GM23248 (cell line): ENCODE results near the gene MLXIPL. TPM values are rescaled to one million over a fixed set of nuclear protein-coding genes. Genes with fewer than 3 reads are reported as not detected.
"Not testable (repeated sequence)": the region's sequence is repeated elsewhere in the genome, so short reads cannot be mapped to it uniquely, and the experiment has no call there.

Source experiments
- DNase-seq: peaks from one replicate; pipeline ENCODE4 v3.0.0-alpha.2; 2015
- H2AFZ ChIP-seq: fragments of 200-600 bp; sonication (generic); 2 replicates; pipeline ENCODE4 v1.6.1; 2016; ENCODE audit warnings: antibody characterized with exemption
- H3F3A ChIP-seq: fragments of 200-600 bp; sonication (generic); 2 replicates; pipeline ENCODE4 v1.6.1; 2016; ENCODE audit warnings: mild to moderate bottlenecking, antibody characterized with exemption, mixed run types; ENCODE audit not compliant: insufficient read depth
- H3K27ac ChIP-seq: fragments of 200-600 bp; sonication (generic); 2 replicates; pipeline ENCODE4 v1.5.1; 2016; ENCODE audit warnings: mild to moderate bottlenecking
- H3K27me3 ChIP-seq: fragments of 200-600 bp; sonication (generic); replicated peaks from 2 replicates; pipeline ENCODE4 v1.6.1; 2016; ENCODE audit warnings: mild to moderate bottlenecking; ENCODE audit not compliant: insufficient read depth
- H3K36me3 ChIP-seq: fragments of 200-600 bp; sonication (generic); 2 replicates; pipeline ENCODE4 v1.6.1; 2016; ENCODE audit warnings: low read depth, mild to moderate bottlenecking
- H3K4me1 ChIP-seq: fragments of 200-600 bp; sonication (generic); 2 replicates; pipeline ENCODE4 v1.6.1; 2016; ENCODE audit warnings: mild to moderate bottlenecking; ENCODE audit not compliant: insufficient read depth
- H3K4me2 ChIP-seq: fragments of 200-600 bp; sonication (generic); one replicate; pipeline ENCODE4 v1.6.1; 2016; ENCODE audit warnings: mild to moderate bottlenecking; ENCODE audit not compliant: unreplicated experiment
- H3K4me3 ChIP-seq: fragments of 200-600 bp; sonication (generic); 2 replicates; pipeline ENCODE4 v1.5.1; 2016; ENCODE audit warnings: mild to moderate bottlenecking
- H3K79me2 ChIP-seq: fragments of 200-600 bp; sonication (generic); 2 replicates; pipeline ENCODE4 v1.6.1; 2016; ENCODE audit warnings: mild to moderate bottlenecking; ENCODE audit not compliant: insufficient read depth
- H3K9ac ChIP-seq: fragments of 200-600 bp; sonication (generic); 2 replicates; pipeline ENCODE4 v1.6.1; 2016; ENCODE audit warnings: mild to moderate bottlenecking
- H3K9me2 ChIP-seq: fragments of 200-600 bp; sonication (generic); 2 replicates; pipeline ENCODE4 v1.6.1; 2016; ENCODE audit warnings: mixed run types, mild to moderate bottlenecking, moderate library complexity; ENCODE audit not compliant: insufficient read depth
- H3K9me3 ChIP-seq: fragments of 200-600 bp; sonication (generic); one replicate; pipeline ENCODE4 v1.6.1; 2017; ENCODE audit warnings: low read depth
- H4K20me1 ChIP-seq: fragments of 200-600 bp; sonication (generic); 2 replicates; pipeline ENCODE4 v1.6.0; 2016; ENCODE audit not compliant: insufficient read depth
- EZH2 ChIP-seq: fragments of 200-600 bp; sonication (generic); IDR thresholded peaks from 2 replicates; pipeline ENCODE4 v1.6.1; 2018; ENCODE audit warnings: antibody characterized with exemption, mild to moderate bottlenecking; ENCODE audit not compliant: insufficient read depth, poor library complexity, severe bottlenecking
- EZH2phosphoT487 ChIP-seq: fragments of 200-600 bp; sonication (generic); IDR thresholded peaks from 2 replicates; pipeline ENCODE4 v1.6.1; 2018; ENCODE audit warnings: antibody characterized with exemption, moderate library complexity, mild to moderate bottlenecking, low read depth; ENCODE audit not compliant: insufficient read depth
- WGBS, 2 experiments: methylation state at CpG; one replicate each; pipeline ENCODE4 v1.1.6; 2015 to 2017; ENCODE audit warnings: low lambda C conversion rate in 2 of 2, low coverage in 1 of 2; ENCODE audit errors: missing lambda C conversion rate in 2 of 2; 5-methylcytosine and 5-hydroxymethylcytosine counted together
- in situ Hi-C: fragments of 300-500 bp; cut with MboI; formaldehyde crosslinking; loops from 2 replicates; pipeline ENCODE4 v1.15.0; 2020
- polyA plus RNA-seq: library from polyadenylated mRNA; unstranded; fragments of >200 nt; fragmentation: Nextera tagmentation; extraction: Ambion mirVana; gene quantifications from 2 replicates; pipeline ENCODE4 v1.2.1, GENCODE V29; 2016
- total RNA-seq: library from RNA; depleted of rRNA; stranded (reverse); fragments of >200 nt; shearing (Covaris generic); gene quantifications from 2 replicates; pipeline ENCODE4 v1.2.3, GENCODE V29; 2014

Gene MLXIPL
- total and polyA plus RNA-seq, 2 experiments from 2014 or later = not detected

DNA sequence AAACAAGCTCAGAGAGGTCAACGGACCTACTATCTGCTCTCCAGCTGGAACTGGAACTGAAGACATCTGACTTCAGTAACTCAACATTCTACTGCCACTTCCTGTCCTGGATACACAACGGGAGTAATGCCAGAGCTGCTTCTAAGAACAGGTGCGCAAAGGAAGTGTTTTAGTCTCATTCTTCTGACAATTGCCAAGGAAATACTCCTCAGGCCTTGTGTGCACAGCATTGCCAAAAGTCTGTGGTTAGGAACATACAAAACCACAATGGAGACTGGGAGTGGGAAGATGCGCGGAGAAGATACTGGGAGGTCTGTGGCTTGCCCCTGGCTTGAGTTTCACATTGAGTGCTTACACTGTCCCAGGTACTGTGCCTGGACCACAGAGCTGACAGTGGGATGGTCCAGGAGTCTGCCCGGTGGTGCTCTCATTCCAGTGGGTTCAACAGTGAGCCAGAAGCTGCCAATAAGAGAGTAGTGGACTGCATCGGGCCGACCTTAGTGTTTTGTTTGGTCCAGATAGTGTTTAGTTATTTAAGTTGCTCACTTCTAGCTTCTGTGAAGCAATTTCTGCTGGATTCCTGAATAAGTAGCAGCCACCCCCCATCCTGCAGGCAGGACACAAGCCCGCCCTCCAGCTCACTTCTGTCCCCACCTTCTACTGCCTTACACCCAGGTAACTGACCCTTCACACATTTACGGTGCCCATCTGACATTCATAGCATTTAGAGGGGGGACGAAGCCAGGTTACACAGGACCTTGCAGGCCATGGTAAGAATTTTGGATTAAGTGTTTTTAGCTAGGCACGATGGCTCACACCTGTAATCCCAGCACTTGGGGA lies 56.3 kb downstream of the MLXIPL start:
- Histone ChIP-seq H3K9me3 (no peaks in the 10 kb centered on the region), H3K4me2 (no peak overlapping the region), H3K27ac (no peak overlapping the region), H3K4me3 (no peak overlapping the region), H3K79me2 (peaks cover 12% of the 10 kb centered on the region), H3K4me1 (no peaks in the 10 kb centered on the region), H4K20me1 (no peaks in the 10 kb centered on the region; the same call in 1 of the 2 replicates), H3K27me3 (no peaks in the 10 kb centered on the region), H3K36me3 (peaks cover 42% of the 10 kb centered on the region), H3K9ac (no peak overlapping the region), H2AFZ (no peak overlapping the region), H3F3A (peaks cover 41% of the 10 kb centered on the region), H3K9me2 (no peaks in the 10 kb centered on the region)
- in situ Hi-C loops = no loop called here
- WGBS, 2 experiments = 64 to 65% methylated on average over 12 of the region's 12 CpGs
- DNase-seq = no peak
- TF ChIP-seq EZH2 (no peak), EZH2phosphoT487 (no peak)

DNA sequence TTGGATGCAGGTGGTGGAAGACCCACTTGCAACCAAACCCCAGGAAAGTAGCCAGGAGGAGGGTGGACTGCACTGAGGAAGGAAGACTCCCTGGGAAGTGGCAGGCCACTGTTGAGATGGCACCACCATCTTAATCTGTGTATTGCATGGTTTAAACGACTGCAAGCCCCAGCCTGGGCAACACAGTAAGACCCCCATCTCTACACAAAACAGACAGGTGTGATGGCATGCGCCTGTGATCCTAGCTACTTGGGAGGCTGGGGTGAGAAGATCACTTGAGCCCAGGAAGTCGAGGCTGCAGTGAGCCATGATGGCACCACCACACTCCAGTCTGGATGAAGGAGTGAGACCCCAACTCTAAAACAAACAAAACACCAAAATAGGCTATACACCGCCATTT lies 57.2 kb downstream of the MLXIPL start:
- no peak for DNase-seq
- in situ Hi-C loops = no loop called here
- Histone ChIP-seq H3K9me2 (no peaks in the 10 kb centered on the region), H3K4me3 (no peak overlapping the region), H2AFZ (no peak overlapping the region), H3K4me1 (no peaks in the 10 kb centered on the region), H3K36me3 (peaks cover 33% of the 10 kb centered on the region), H3K79me2 (peaks cover 4% of the 10 kb centered on the region; the same call in 1 of the 2 replicates), H3K27ac (no peak overlapping the region), H4K20me1 (no peaks in the 10 kb centered on the region), H3K9me3 (no peaks in the 10 kb centered on the region), H3F3A (peaks cover 41% of the 10 kb centered on the region), H3K27me3 (no peaks in the 10 kb centered on the region), H3K9ac (no peak overlapping the region), H3K4me2 (no peak overlapping the region)
- TF ChIP-seq EZH2 = no peak
- no peak for TF ChIP-seq EZH2phosphoT487
- 84 to 85% methylated on average over 4 of the region's 4 CpGs for WGBS, 2 experiments

DNA sequence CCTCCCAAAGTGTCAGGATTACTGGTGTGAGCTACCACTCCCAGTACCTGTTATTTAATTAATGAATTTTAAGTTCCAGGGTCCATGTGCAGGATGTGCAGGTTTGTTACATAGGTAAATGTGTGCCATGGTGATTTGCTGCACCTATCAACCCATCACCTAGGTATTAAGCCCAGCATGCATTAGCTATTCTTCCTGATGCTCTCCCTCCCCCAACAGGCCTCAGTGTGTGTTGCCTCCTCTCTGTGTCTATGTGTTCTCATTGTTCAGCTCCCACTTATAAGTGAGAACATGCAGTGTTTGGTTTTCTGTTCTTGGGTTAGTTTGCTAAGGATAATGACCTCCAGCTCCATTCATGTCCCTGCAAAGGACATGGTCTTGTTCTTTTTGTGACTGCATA lies 57.9 kb downstream of the MLXIPL start:
- H2AFZ ChIP-seq, H3K9me3 ChIP-seq, DNase-seq, H3K27ac ChIP-seq, H3K4me3 ChIP-seq, H3K27me3 ChIP-seq, in situ Hi-C loops, H3K79me2 ChIP-seq, H3K9ac ChIP-seq, H4K20me1 ChIP-seq, H3K9me2 ChIP-seq, H3K4me1 ChIP-seq: not testable (repeated sequence)
- Histone ChIP-seq H3F3A (peaks cover 41% of the 10 kb centered on the region), H3K36me3 (peaks cover 27% of the 10 kb centered on the region), H3K4me2 (peak overlapping the region; percentile 17)

DNA sequence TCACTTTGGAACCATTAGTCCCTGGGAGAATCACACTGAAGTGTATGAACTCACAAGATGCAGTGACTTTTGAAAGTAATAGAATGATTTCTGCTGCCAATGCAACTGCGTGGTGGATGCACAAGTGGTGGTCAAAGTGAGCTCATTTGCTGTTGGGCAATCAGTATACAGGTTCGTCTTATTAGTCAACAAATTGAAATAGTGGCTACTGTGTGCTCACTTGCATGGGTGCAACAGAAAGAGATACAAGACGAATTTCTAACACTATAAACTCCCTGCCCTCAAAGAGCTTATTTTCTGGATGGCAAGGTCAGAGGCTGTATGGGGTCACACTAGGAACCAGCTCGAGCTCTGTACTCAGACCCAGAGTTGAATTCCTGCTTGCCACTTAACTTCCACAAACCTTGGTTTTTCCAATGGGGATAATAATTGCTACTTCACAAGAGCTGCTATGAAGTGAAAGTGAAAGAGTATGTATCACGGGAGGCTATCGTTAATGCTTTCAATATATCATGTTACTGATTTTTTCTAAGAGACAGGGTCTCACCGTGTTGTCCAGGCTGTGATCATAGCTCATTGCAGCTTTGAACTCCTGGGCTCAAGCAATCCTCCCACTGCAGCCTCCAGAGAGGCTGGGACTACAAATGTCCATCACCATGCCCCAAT lies 58.5 kb downstream of the MLXIPL start:
- in situ Hi-C loops = no loop called here
- TF ChIP-seq EZH2 = no peak
- TF ChIP-seq EZH2phosphoT487 = no peak
- Histone ChIP-seq H3K4me3 (peak overlapping the region; percentile 28; the same call in 1 of the 2 replicates), H4K20me1 (no peaks in the 10 kb centered on the region), H3K9me2 (no peaks in the 10 kb centered on the region), H2AFZ (no peak overlapping the region), H3K4me2 (peak overlapping the region; percentile 17), H3K79me2 (no peaks in the 10 kb centered on the region), H3K36me3 (peaks cover 21% of the 10 kb centered on the region), H3K9me3 (no peaks in the 10 kb centered on the region), H3F3A (peaks cover 41% of the 10 kb centered on the region), H3K4me1 (no peaks in the 10 kb centered on the region), H3K27me3 (no peaks in the 10 kb centered on the region), H3K27ac (no peak overlapping the region), H3K9ac (no peak overlapping the region)
- 55 to 57% methylated on average over 7 of the region's 7 CpGs for WGBS, 2 experiments
- peak; percentile 43 for DNase-seq
